GM21825 (cell line): Measurements from ENCODE around the gene SYNPO.

Source experiments
- ATAC-seq: cut with Tn5 transposase; IDR thresholded peaks from one replicate; pipeline ENCODE4 v1.9.1; 2021; ENCODE audit warnings: mild to moderate bottlenecking, moderate library complexity; ENCODE audit not compliant: unreplicated experiment

SYNPO gene

GRCh38 chr5:150640311-150641005 lies at the start of gene SYNPO:
Gene SYNPO, plus strand, starts transcription at chr5:150640660. Its CDS starts 7,616 bp downstream, at chr5:150648276.
- no peak for ATAC-seq

GRCh38 chr5:150590979-150591695 lies 49.3 kb upstream of the SYNPO start:
- ATAC-seq = no peak

DNA sequence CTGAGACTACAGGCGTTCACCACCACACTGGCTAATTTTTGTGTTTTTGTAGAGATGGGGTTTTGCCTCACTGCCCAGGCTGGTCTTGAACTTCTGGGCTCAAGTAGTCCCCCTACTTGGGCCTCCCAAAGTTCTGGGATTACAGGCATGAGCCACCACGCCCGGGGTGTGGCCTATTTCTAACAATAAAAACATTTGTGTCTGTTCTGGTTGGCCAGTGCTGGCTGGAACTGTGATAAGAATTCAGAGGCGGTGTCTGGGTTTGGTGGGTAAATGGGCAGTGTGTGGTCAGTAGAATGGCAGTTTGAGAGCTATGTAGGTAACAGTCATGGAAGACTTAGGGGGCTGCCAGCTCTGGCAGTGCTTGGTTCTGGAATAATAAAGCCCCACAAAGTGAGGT lies 46.9 kb upstream of the SYNPO start:
- ATAC-seq = no peak

DNA sequence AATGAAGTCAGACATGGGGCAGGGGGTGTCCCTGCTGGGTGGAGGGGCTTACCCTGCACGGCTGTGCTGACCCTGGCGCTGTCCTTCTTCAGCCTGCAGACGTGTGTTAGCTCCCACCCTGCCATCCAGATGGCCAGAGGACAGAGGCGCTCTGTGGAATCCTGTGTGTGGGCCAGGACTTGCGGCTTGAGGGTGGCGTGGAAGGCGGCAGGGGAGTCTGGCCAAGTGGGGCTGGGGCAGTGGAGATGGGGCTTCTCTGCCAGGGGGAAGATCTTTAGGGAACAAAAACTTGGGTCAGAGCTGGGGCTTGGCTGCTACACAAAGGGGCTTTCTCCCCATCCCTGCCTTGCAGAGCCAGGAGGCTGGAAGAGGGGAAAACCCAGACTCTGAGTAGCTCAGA lies 46.5 kb upstream of the SYNPO start:
- no peak for ATAC-seq

DNA sequence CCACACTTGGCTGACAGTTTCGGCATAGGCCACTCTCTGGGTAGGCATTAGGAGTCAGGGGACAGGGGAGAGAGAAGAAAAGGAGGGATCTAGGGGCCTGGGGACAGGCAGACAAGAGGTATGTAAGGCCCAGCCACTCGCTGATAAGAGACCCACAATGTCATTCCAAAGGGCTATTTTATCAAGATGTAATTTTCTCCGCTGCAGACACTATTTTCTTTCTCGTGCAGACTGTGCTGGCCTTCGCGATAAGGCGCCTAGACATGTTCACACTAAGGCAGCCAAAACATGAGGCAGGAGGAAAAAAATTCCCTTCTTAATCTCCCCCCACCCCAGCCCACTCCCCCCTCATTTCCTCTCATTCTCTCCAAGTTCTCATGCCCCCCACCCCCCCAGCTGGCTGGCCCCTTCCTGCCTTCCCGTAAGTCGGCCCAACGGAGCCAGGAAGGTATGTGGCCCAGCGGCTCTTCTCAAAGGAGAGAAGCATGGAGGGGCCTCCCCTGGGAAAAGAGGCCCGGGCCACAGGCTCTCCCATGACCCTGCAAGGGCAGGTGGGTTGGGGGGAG lies 44.9 kb upstream of the SYNPO start:
- ATAC-seq = no peak

DNA sequence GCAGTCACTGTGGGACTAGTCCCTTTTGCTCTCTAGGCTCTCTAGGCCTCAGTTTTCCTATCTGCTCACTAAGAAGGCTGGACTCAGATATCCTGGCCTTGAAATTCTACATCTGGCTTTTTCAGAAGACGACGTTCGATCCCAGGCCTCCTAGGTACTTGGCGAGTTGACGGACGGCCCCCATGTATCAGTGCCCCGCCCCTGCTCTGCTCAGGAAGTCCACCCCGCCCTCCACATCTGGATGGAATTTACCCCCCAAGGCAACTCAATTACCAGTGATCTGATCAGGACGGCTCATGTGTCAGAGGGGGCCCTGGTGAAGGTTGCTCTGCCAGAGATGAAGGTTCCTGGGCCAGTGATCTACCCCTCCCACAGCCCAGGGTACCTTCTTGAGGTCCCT lies 44.1 kb upstream of the SYNPO start:
- no peak for ATAC-seq

- ATAC-seq = no peak
These were observed 43.6 kb upstream of the SYNPO start for GRCh38 chr5:150596826-150597225.

GRCh38 chr5:150598006-150598405 lies 42.5 kb upstream of the SYNPO start:
- no peak for ATAC-seq

GRCh38 chr5:150598821-150599273 lies 41.6 kb upstream of the SYNPO start:
- no peak for ATAC-seq

GRCh38 chr5:150599281-150599680 lies 41.2 kb upstream of the SYNPO start:
- ATAC-seq = no peak

DNA sequence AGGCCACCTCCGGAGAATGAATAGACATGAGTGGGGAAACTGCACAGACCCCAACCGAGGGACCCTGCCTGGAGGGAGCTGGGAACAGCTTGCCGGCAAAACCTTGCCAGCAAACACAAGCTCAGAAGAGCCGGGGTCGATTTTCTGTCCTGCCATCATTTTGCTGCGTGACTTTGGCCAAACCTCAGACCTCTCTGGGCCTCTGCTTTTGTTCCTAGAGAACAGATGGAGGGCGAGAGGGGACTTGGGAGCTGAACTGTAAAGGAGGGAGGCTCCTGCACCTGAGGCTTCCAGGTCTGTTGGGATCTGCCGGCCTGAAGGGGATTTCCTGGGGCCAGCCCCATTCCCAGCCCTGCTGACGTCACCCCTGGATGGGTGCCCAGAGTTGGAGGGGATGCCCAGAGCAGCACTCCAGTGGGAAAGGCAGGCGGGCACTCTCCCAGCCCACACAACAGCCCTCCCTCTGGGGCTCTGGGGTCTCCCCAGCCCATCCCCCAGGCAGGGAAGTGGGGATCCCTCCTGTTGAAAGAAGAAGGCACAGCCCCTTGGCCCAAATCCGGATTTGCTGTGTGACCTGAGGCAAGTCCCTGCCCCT lies 40.4 kb upstream of the SYNPO start:
- ATAC-seq = no peak

- ATAC-seq = no peak
These were observed 39.6 kb upstream of the SYNPO start for GRCh38 chr5:150600616-150601490.

- no peak for ATAC-seq
These were observed 38.7 kb upstream of the SYNPO start for GRCh38 chr5:150601491-150602345.

- no peak for ATAC-seq
These were observed 37.4 kb upstream of the SYNPO start for GRCh38 chr5:150603052-150603451.

- ATAC-seq = no peak
These were observed 37.0 kb upstream of the SYNPO start for GRCh38 chr5:150603491-150603890.

GRCh38 chr5:150604010-150604409 lies 36.5 kb upstream of the SYNPO start:
- ATAC-seq = no peak

GRCh38 chr5:150604894-150605440 lies 35.5 kb upstream of the SYNPO start:
- ATAC-seq = no peak

GRCh38 chr5:150605546-150605945 lies 34.9 kb upstream of the SYNPO start:
- no peak for ATAC-seq

- ATAC-seq = no peak
These were observed 34.0 kb upstream of the SYNPO start for GRCh38 chr5:150606476-150606875.

DNA sequence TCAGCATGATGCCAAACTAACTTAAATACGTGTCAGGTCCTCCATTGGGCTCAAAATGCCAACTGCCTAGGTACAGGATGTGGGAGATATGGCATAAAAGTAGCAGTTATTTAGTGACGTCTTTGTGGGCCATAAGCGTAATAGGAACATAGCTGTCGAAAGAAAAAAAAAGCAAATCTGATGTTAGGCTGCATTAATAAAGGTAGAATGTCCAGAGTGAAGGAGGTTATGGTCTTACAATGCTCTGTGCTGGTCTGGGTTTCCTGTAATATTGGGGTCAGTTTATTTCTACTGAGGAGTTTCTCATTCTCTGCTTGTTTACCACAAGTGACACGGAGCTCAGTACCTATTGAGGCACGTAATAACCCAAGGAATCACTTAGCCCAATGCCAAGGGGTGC lies 33.4 kb upstream of the SYNPO start:
- ATAC-seq = no peak
